Fibroblast of lung (primary cell): Measurements from ENCODE around the gene KRABD2.

ENCODE experiments used
- DNase-seq, 2 donors: peaks; one replicate each; pipeline versions ENCODE4 v3.0.0 to v3.0.0-alpha.2; 2010; ENCODE audit warnings: low read depth in 2 of 2
- H2AFZ ChIP-seq: 2 replicates; pipeline ENCODE4 v1.5.1; 2012; ENCODE audit warnings: low read length, control low read depth, inconsistent platforms
- H3K27ac ChIP-seq: 2 replicates; pipeline ENCODE4 v1.5.1; 2011; ENCODE audit warnings: low read length, control low read depth; ENCODE audit not compliant: insufficient read depth
- H3K27me3 ChIP-seq: 2 replicates; pipeline ENCODE4 v1.5.1; 2011; ENCODE audit warnings: mild to moderate bottlenecking, low read length; ENCODE audit not compliant: control insufficient read depth, insufficient read depth
- H3K36me3 ChIP-seq: 2 replicates; pipeline ENCODE4 v1.5.1; 2011; ENCODE audit warnings: low read length; ENCODE audit not compliant: control insufficient read depth, insufficient read depth
- H3K4me1 ChIP-seq: 2 replicates; pipeline ENCODE4 v1.5.1; 2011; ENCODE audit warnings: low read length; ENCODE audit not compliant: control insufficient read depth, insufficient read depth; ENCODE audit errors: extremely low read depth
- H3K4me2 ChIP-seq: 2 replicates; pipeline ENCODE4 v1.5.1; 2011; ENCODE audit warnings: low read length, control low read depth; ENCODE audit not compliant: insufficient read depth; ENCODE audit errors: extremely low read depth
- H3K4me3 ChIP-seq, 4 experiments: fragments of 200-600 bp in 1 of 4; sonication (generic) in 1 of 4; replicated peaks in 1 of 4; 2 replicates each; pipeline ENCODE4 v1.5.1; 2011 to 2016; ENCODE audit warnings: low read length in 4 of 4, low read depth in 3 of 4, mild to moderate bottlenecking in 3 of 4, control low read depth in 2 of 4, inconsistent platforms in 1 of 4, mixed read lengths in 1 of 4; ENCODE audit not compliant: insufficient read depth in 1 of 4; ENCODE audit errors: control extremely low read depth in 1 of 4
- H3K79me2 ChIP-seq: 2 replicates; pipeline ENCODE4 v1.5.1; 2012; ENCODE audit warnings: mild to moderate bottlenecking, low read length, inconsistent platforms; ENCODE audit not compliant: control insufficient read depth, insufficient read depth
- H3K9ac ChIP-seq: 2 replicates; pipeline ENCODE4 v1.5.1; 2011; ENCODE audit warnings: mild to moderate bottlenecking, low read length, control low read depth; ENCODE audit not compliant: insufficient read depth
- H3K9me3 ChIP-seq: 2 replicates; pipeline ENCODE4 v1.5.1; 2012; ENCODE audit warnings: low read depth, low read length; ENCODE audit not compliant: control insufficient read depth, insufficient read depth
- H4K20me1 ChIP-seq: 2 replicates; pipeline ENCODE4 v1.5.1; 2011; ENCODE audit warnings: low read length; ENCODE audit not compliant: control insufficient read depth, insufficient read depth; ENCODE audit errors: extremely low read depth
- CTCF ChIP-seq, 2 donors: IDR thresholded peaks in 1 of 2; conservative IDR thresholded peaks in 1 of 2; 1 replicate in 1 of 2; 2 replicates in 1 of 2; pipeline ENCODE4 v1.5.1; 2011 to 2012; ENCODE audit warnings: low read length in 2 of 2, control low read depth in 1 of 2, inconsistent platforms in 1 of 2, low read depth in 1 of 2, mild to moderate bottlenecking in 1 of 2
- EZH2 ChIP-seq: IDR thresholded peaks from 2 replicates; pipeline ENCODE4 v1.5.1; 2012; ENCODE audit warnings: low read length, control low read depth, mild to moderate bottlenecking; ENCODE audit errors: missing control alignments

KRABD2 gene

GRCh38 chr17:8333281-8333680, 43.2 kb downstream of the KRABD2 start:
- Histone ChIP-seq H3K4me3 (no peak overlapping the region), H3K9ac (no peak overlapping the region), H3K4me2 (no peak overlapping the region), H4K20me1 (no peaks in the 10 kb centered on the region), H2AFZ (no peak overlapping the region), H3K79me2 (no peaks in the 10 kb centered on the region), H3K27ac (no peak overlapping the region), H3K9me3 (no peaks in the 10 kb centered on the region), H3K27me3 (peaks cover 6% of the 10 kb centered on the region), H3K36me3 (no peaks in the 10 kb centered on the region), H3K4me1 (no peaks in the 10 kb centered on the region)
- TF ChIP-seq EZH2 (no peak), CTCF (conservative IDR thresholded peaks at IDR 0.05 in 1 of 2, IDR thresholded peaks at IDR 0.05 in 1 of 2; ENCODE audit: low read depth in 1 of 2, low read length in 2 of 2) (no peak)
- DNase-seq = no peak

GRCh38 chr17:8332688-8333087, 43.8 kb downstream of the KRABD2 start:
- Histone ChIP-seq H3K36me3 (no peaks in the 10 kb centered on the region), H3K27ac (no peak overlapping the region), H3K27me3 (peaks cover under 1% of the 10 kb centered on the region), H3K4me2 (no peak overlapping the region), H3K9me3 (no peaks in the 10 kb centered on the region), H3K9ac (no peak overlapping the region), H3K4me1 (no peaks in the 10 kb centered on the region), H3K4me3 (no peak overlapping the region), H4K20me1 (no peaks in the 10 kb centered on the region), H2AFZ (no peak overlapping the region), H3K79me2 (no peaks in the 10 kb centered on the region)
- TF ChIP-seq EZH2 (no peak), CTCF (conservative IDR thresholded peaks at IDR 0.05 in 1 of 2, IDR thresholded peaks at IDR 0.05 in 1 of 2; ENCODE audit: low read depth in 1 of 2, low read length in 2 of 2) (no peak)
- no peak for DNase-seq

GRCh38 chr17:8332128-8332527, 44.4 kb downstream of the KRABD2 start:
- Histone ChIP-seq H3K9me3 (no peaks in the 10 kb centered on the region), H3K4me1 (no peaks in the 10 kb centered on the region), H3K4me3 (no peak overlapping the region), H3K27me3 (no peaks in the 10 kb centered on the region), H3K79me2 (no peaks in the 10 kb centered on the region), H3K4me2 (no peak overlapping the region), H3K36me3 (no peaks in the 10 kb centered on the region), H3K27ac (no peak overlapping the region), H4K20me1 (no peaks in the 10 kb centered on the region), H2AFZ (no peak overlapping the region), H3K9ac (no peak overlapping the region)
- no peak for DNase-seq
- TF ChIP-seq EZH2 (no peak), CTCF (conservative IDR thresholded peaks at IDR 0.05 in 1 of 2, IDR thresholded peaks at IDR 0.05 in 1 of 2; ENCODE audit: low read depth in 1 of 2, low read length in 2 of 2) (no peak)
